GM23248 (cell line): ENCODE data around the gene MYZAP. TPM values are rescaled to one million over a fixed set of nuclear protein-coding genes. Genes with fewer than 3 reads are reported as not detected.

Experiments
- DNase-seq: peaks from one replicate; pipeline ENCODE4 v3.0.0-alpha.2; 2015
- H2AFZ ChIP-seq: fragments of 200-600 bp; sonication (generic); 2 replicates; pipeline ENCODE4 v1.6.1; 2016; ENCODE audit warnings: antibody characterized with exemption
- H3F3A ChIP-seq: fragments of 200-600 bp; sonication (generic); 2 replicates; pipeline ENCODE4 v1.6.1; 2016; ENCODE audit warnings: mild to moderate bottlenecking, antibody characterized with exemption, mixed run types; ENCODE audit not compliant: insufficient read depth
- H3K27ac ChIP-seq: fragments of 200-600 bp; sonication (generic); 2 replicates; pipeline ENCODE4 v1.5.1; 2016; ENCODE audit warnings: mild to moderate bottlenecking
- H3K27me3 ChIP-seq: fragments of 200-600 bp; sonication (generic); replicated peaks from 2 replicates; pipeline ENCODE4 v1.6.1; 2016; ENCODE audit warnings: mild to moderate bottlenecking; ENCODE audit not compliant: insufficient read depth
- H3K36me3 ChIP-seq: fragments of 200-600 bp; sonication (generic); 2 replicates; pipeline ENCODE4 v1.6.1; 2016; ENCODE audit warnings: low read depth, mild to moderate bottlenecking
- H3K4me1 ChIP-seq: fragments of 200-600 bp; sonication (generic); 2 replicates; pipeline ENCODE4 v1.6.1; 2016; ENCODE audit warnings: mild to moderate bottlenecking; ENCODE audit not compliant: insufficient read depth
- H3K4me2 ChIP-seq: fragments of 200-600 bp; sonication (generic); one replicate; pipeline ENCODE4 v1.6.1; 2016; ENCODE audit warnings: mild to moderate bottlenecking; ENCODE audit not compliant: unreplicated experiment
- H3K4me3 ChIP-seq: fragments of 200-600 bp; sonication (generic); 2 replicates; pipeline ENCODE4 v1.5.1; 2016; ENCODE audit warnings: mild to moderate bottlenecking
- H3K79me2 ChIP-seq: fragments of 200-600 bp; sonication (generic); 2 replicates; pipeline ENCODE4 v1.6.1; 2016; ENCODE audit warnings: mild to moderate bottlenecking; ENCODE audit not compliant: insufficient read depth
- H3K9ac ChIP-seq: fragments of 200-600 bp; sonication (generic); 2 replicates; pipeline ENCODE4 v1.6.1; 2016; ENCODE audit warnings: mild to moderate bottlenecking
- H3K9me2 ChIP-seq: fragments of 200-600 bp; sonication (generic); 2 replicates; pipeline ENCODE4 v1.6.1; 2016; ENCODE audit warnings: mixed run types, mild to moderate bottlenecking, moderate library complexity; ENCODE audit not compliant: insufficient read depth
- H3K9me3 ChIP-seq: fragments of 200-600 bp; sonication (generic); one replicate; pipeline ENCODE4 v1.6.1; 2017; ENCODE audit warnings: low read depth
- H4K20me1 ChIP-seq: fragments of 200-600 bp; sonication (generic); 2 replicates; pipeline ENCODE4 v1.6.0; 2016; ENCODE audit not compliant: insufficient read depth
- EZH2 ChIP-seq: fragments of 200-600 bp; sonication (generic); IDR thresholded peaks from 2 replicates; pipeline ENCODE4 v1.6.1; 2018; ENCODE audit warnings: antibody characterized with exemption, mild to moderate bottlenecking; ENCODE audit not compliant: insufficient read depth, poor library complexity, severe bottlenecking
- EZH2phosphoT487 ChIP-seq: fragments of 200-600 bp; sonication (generic); IDR thresholded peaks from 2 replicates; pipeline ENCODE4 v1.6.1; 2018; ENCODE audit warnings: antibody characterized with exemption, moderate library complexity, mild to moderate bottlenecking, low read depth; ENCODE audit not compliant: insufficient read depth
- WGBS, 2 experiments: methylation state at CpG; one replicate each; pipeline ENCODE4 v1.1.6; 2015 to 2017; ENCODE audit warnings: low lambda C conversion rate in 2 of 2, low coverage in 1 of 2; ENCODE audit errors: missing lambda C conversion rate in 2 of 2; 5-methylcytosine and 5-hydroxymethylcytosine counted together
- in situ Hi-C: fragments of 300-500 bp; cut with MboI; formaldehyde crosslinking; loops from 2 replicates; pipeline ENCODE4 v1.15.0; 2020
- polyA plus RNA-seq: library from polyadenylated mRNA; unstranded; fragments of >200 nt; fragmentation: Nextera tagmentation; extraction: Ambion mirVana; gene quantifications from 2 replicates; pipeline ENCODE4 v1.2.1, GENCODE V29; 2016
- total RNA-seq: library from RNA; depleted of rRNA; stranded (reverse); fragments of >200 nt; shearing (Covaris generic); gene quantifications from 2 replicates; pipeline ENCODE4 v1.2.3, GENCODE V29; 2014

Gene MYZAP
- total and polyA plus RNA-seq, 2 experiments from 2014 or later, result 0.11 TPM; not detected in 1

DNA sequence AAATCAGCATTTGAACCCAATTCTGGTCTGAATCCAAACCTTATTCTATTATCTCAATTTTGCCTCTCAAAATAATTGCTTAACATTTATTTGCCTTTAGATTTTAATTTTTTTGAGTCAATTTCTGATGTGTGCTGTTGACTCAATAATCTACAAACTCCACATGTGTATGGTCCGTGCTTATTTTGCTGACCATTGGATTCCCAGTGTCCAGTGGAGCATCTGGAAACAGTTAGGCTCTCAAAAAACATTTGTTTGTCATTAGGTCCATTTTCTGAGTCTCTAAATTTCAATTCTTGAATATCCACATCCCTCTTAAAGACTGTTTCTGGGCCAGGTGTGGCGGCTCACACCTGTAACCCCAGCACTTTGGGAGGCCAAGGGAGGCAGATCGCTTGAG lies 19.2 kb upstream of the MYZAP start:
- H3K9me3 ChIP-seq, result no peaks in the 10 kb centered on the region
- WGBS, 2 experiments, result 67 to 74% methylated on average over 3 of the region's 3 CpGs
- no peaks in the 10 kb centered on the region for H3K9me2 ChIP-seq
- H3K27ac ChIP-seq, result no peak overlapping the region
- no peak overlapping the region for H3K4me3 ChIP-seq
- no peak for TF ChIP-seq EZH2phosphoT487
- TF ChIP-seq EZH2, result no peak
- DNase-seq, result peak; percentile 55
- no peak overlapping the region for H3K4me2 ChIP-seq
- no peak overlapping the region for H3K9ac ChIP-seq
- in situ Hi-C loops, result no loop called here
- H3K4me1 ChIP-seq, result peaks cover 12% of the 10 kb centered on the region
- H3K27me3 ChIP-seq, result peaks cover 8% of the 10 kb centered on the region; the same call in 1 of the 2 replicates
- H3K36me3 ChIP-seq, result no peaks in the 10 kb centered on the region
- H3K79me2 ChIP-seq, result no peaks in the 10 kb centered on the region
- peaks cover 8% of the 10 kb centered on the region; the same call in 1 of the 2 replicates for H3F3A ChIP-seq
- H2AFZ ChIP-seq, result no peak overlapping the region
- no peaks in the 10 kb centered on the region for H4K20me1 ChIP-seq

GRCh38 chr15:57573151-57573550 lies 18.6 kb upstream of the MYZAP start:
- Histone ChIP-seq H3K27ac (no peak overlapping the region), H3K36me3 (no peaks in the 10 kb centered on the region), H3F3A (peaks cover 8% of the 10 kb centered on the region; the same call in 1 of the 2 replicates), H3K4me3 (no peak overlapping the region), H3K4me1 (peaks cover 12% of the 10 kb centered on the region), H3K9me2 (no peaks in the 10 kb centered on the region), H3K79me2 (no peaks in the 10 kb centered on the region), H3K27me3 (peaks cover 15% of the 10 kb centered on the region), H2AFZ (no peak overlapping the region), H4K20me1 (no peaks in the 10 kb centered on the region), H3K4me2 (no peak overlapping the region), H3K9ac (no peak overlapping the region), H3K9me3 (no peaks in the 10 kb centered on the region)
- 83 to 91% methylated on average over 4 of the region's 4 CpGs for WGBS, 2 experiments
- TF ChIP-seq EZH2phosphoT487, result no peak
- in situ Hi-C loops, result no loop called here
- DNase-seq, result no peak

DNA sequence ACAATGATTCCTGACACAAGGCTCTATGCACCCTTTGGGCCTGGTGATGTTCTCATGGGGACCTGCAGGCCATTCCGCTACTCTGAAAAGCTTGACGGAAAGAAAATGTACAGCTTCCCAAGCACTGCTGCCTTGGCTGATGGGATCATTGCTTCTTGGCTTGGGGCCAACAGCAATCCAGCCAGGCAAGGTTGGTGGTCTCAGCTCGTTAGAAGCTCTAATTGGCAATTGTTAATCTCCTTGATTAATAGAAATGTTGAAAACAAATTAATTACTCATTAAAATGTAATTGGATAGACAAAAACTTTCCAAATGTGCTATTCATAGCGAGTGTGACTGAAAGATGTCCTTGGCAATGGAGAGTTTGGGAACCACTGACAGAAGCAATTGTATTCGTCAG lies 16.3 kb upstream of the MYZAP start:
- peaks cover 12% of the 10 kb centered on the region for H3K4me1 ChIP-seq

GRCh38 chr15:57578288-57578900 lies 13.3 kb upstream of the MYZAP start:
- Histone ChIP-seq H3K4me2 (no peak overlapping the region), H3K27me3 (peaks cover 29% of the 10 kb centered on the region)
- no peak for DNase-seq

More for the DNA sequence above, 16.3 kb upstream of the MYZAP start:
- H2AFZ ChIP-seq, result no peak overlapping the region
- H3K79me2 ChIP-seq, result no peaks in the 10 kb centered on the region
- peaks cover 19% of the 10 kb centered on the region for H3K27me3 ChIP-seq
- no peaks in the 10 kb centered on the region for H4K20me1 ChIP-seq
- no peaks in the 10 kb centered on the region for H3K9me2 ChIP-seq
- H3K9me3 ChIP-seq, result no peaks in the 10 kb centered on the region
- H3K27ac ChIP-seq, result no peak overlapping the region
- H3K36me3 ChIP-seq, result no peaks in the 10 kb centered on the region
- TF ChIP-seq EZH2phosphoT487, result no peak
- no peak for TF ChIP-seq EZH2
- H3K9ac ChIP-seq, result no peak overlapping the region
- no peak overlapping the region for H3K4me3 ChIP-seq
- in situ Hi-C loops, result no loop called here
- DNase-seq, result no peak
- no peak overlapping the region for H3K4me2 ChIP-seq
- 62 to 63% methylated on average over 5 of the region's 5 CpGs for WGBS, 2 experiments
- peaks cover 8% of the 10 kb centered on the region; the same call in 1 of the 2 replicates for H3F3A ChIP-seq

GRCh38 chr15:57580428-57580827 lies 11.3 kb upstream of the MYZAP start:
- Histone ChIP-seq H3K9ac (no peak overlapping the region), H3K9me2 (no peaks in the 10 kb centered on the region), H4K20me1 (no peaks in the 10 kb centered on the region), H3K4me1 (no peaks in the 10 kb centered on the region), H3K27ac (no peak overlapping the region), H2AFZ (no peak overlapping the region), H3K27me3 (peaks cover 32% of the 10 kb centered on the region), H3K36me3 (no peaks in the 10 kb centered on the region), H3K9me3 (no peaks in the 10 kb centered on the region), H3K4me3 (no peak overlapping the region), H3F3A (no peaks in the 10 kb centered on the region), H3K4me2 (no peak overlapping the region), H3K79me2 (no peaks in the 10 kb centered on the region)
- 68 to 74% methylated on average over 8 of the region's 8 CpGs for WGBS, 2 experiments
- in situ Hi-C loops, result no loop called here
- DNase-seq, result no peak
- TF ChIP-seq EZH2, result no peak
- TF ChIP-seq EZH2phosphoT487, result no peak

More at GRCh38 chr15:57578288-57578900, 13.3 kb upstream of the MYZAP start:
- H3K27ac ChIP-seq, result no peak overlapping the region
- 57 to 60% methylated on average over 6 of the region's 6 CpGs for WGBS, 2 experiments
- in situ Hi-C loops, result no loop called here
- no peaks in the 10 kb centered on the region for H3K9me2 ChIP-seq
- H3K79me2 ChIP-seq, result no peaks in the 10 kb centered on the region
- H3K9ac ChIP-seq, result no peak overlapping the region
- H3K9me3 ChIP-seq, result no peaks in the 10 kb centered on the region
- no peaks in the 10 kb centered on the region for H4K20me1 ChIP-seq
- H3K4me1 ChIP-seq, result no peaks in the 10 kb centered on the region
- no peaks in the 10 kb centered on the region for H3K36me3 ChIP-seq
- no peak overlapping the region for H3K4me3 ChIP-seq
- no peak for TF ChIP-seq EZH2phosphoT487
- no peak for TF ChIP-seq EZH2
- H2AFZ ChIP-seq, result no peak overlapping the region
- no peaks in the 10 kb centered on the region for H3F3A ChIP-seq
